IPS-NIHi7 (cell line): ENCODE measurements around the gene SUN2.

Source experiments
- DNase-seq: peaks from one replicate; pipeline ENCODE4 v3.0.0; 2012; ENCODE audit warnings: mixed read lengths; ENCODE audit errors: extremely low spot score

Gene SUN2

DNA sequence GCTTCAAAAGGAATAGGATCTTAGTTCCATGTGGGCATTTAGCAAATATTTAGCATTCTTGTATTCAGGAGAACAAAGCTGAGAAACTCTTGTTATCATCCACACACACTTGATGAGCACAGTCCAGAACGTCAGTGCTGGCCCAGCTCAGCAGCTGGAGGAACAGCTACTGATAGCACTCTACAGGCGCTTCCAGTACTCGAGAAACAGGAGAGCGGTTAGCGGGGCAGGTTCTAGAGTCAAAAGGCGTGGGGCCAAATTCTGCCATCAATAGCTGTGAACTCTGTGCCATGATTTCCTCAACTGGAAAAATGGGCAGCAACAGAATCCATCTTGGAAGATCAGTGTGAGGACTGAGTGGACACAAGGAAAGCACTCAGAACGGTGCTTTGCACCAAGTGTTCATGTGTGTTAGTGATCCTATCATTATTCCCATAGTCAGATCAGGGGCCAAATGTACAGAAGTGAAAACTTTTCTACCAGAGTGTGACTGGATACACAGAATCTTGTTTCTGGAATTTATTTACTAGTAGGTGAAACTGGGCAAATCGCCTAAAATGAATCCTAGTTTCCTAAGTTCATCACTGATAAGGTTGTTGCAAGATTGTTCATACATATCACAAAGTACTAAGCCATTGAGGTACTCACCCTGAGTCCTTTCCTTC, 58.2 kb downstream of the SUN2 start:
- no peak for DNase-seq

GRCh38 chr22:38696606-38697424, 59.0 kb downstream of the SUN2 start:
- DNase-seq, result no peak

- DNase-seq, result no peak
Observed at GRCh38 chr22:38694940-38695339, 60.9 kb downstream of the SUN2 start.

GRCh38 chr22:38694049-38694448, 61.7 kb downstream of the SUN2 start:
- no peak for DNase-seq

DNA sequence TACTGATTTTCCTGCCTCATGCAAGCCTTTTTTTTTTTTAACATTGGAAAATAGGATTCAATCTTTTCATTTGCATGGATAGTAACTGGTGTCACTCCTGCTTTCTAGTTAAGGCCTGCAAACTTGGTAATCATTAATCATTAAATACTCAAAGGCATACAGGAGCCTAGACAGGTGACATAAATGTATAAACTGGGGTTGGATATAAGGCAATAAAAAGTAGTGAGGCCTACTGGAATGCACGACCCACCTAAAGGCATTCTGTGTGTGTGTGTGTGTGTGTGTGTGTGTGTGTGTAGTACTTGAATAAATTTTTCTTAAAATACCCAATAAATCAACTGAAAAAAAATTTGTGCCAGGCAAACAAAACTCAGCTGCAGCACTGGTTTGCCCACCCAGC, 66.1 kb downstream of the SUN2 start:
- no peak for DNase-seq

- no peak for DNase-seq
Observed at GRCh38 chr22:38685761-38686160, 70.0 kb downstream of the SUN2 start.

DNA sequence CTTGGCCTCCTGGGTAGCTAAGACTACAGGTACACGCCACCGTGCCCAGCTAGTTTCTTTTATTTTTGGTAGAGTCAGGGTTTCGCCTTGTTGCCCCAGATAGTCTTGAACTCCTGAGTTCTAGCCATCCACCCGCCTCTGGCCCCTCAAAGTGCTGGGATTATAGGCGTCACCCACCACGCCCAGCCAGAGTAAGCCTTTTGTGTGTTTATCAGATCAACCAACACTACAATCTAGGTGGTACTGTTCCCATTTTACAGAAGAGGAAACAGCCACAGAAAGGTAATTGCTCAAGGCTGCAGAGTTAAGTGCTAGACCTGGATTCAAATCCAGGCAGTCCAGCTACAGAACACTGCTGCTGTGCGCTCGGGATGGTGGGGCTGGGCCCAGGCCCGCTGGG, 70.9 kb downstream of the SUN2 start:
- no peak for DNase-seq
